ENCODE data around the gene GALNT10. TPM values are rescaled to one million over a fixed set of nuclear protein-coding genes. Genes with fewer than 3 reads are reported as not detected.

The GALNT10 gene
- total and polyA plus RNA-seq, 2 experiments from 2014 or later, result 3.2 to 12.9 TPM

GRCh38 chr5:154193701-154194121, 3.2 kb downstream of the GALNT10 start:
- no peak for ATAC-seq
- DNase-seq (ENCODE audit: low spot score), result no peak
- peaks cover 23% of the 10 kb centered on the region for H3K79me2 ChIP-seq (replicated peaks; ENCODE audit: insufficient read depth)
- H3K4me2 ChIP-seq, result peak overlapping the region; percentile 14
- no peaks in the 10 kb centered on the region for H3K36me3 ChIP-seq (ENCODE audit: insufficient read depth)
- no peak overlapping the region for H3K4me3 Mint-ChIP-seq
- peaks cover 74% of the 10 kb centered on the region for H3K4me1 Mint-ChIP-seq
- peaks cover 63% of the 10 kb centered on the region for H3K4me1 ChIP-seq (ENCODE audit: insufficient read depth)
- no peaks in the 10 kb centered on the region for H3K9me2 ChIP-seq (ENCODE audit: insufficient read depth)
- H3K27me3 Mint-ChIP-seq (ENCODE audit: insufficient read depth, low read depth, poor library complexity), result peaks cover 16% of the 10 kb centered on the region
- H2AFZ ChIP-seq, result no peak overlapping the region
- H3K4me3 ChIP-seq, result peak overlapping the region; percentile 11; the same call in 1 of the 2 replicates
- no peaks in the 10 kb centered on the region for H3K9me3 Mint-ChIP-seq
- no peaks in the 10 kb centered on the region; the same call in 1 of the 3 replicates for H3K36me3 Mint-ChIP-seq (ENCODE audit: low read depth)
- TF ChIP-seq ZNF114 (CRISPR knock-in tag; IDR thresholded peaks at IDR 0.05), result no peak
- TF ChIP-seq EZH2phosphoT487 (IDR thresholded peaks at IDR 0.05; ENCODE audit: unreplicated experiment), result no peak
- no peak for TF ChIP-seq POLR2AphosphoS5 (IDR thresholded peaks at IDR 0.05; ENCODE audit: low read depth)
- no peak for TF ChIP-seq ZNF462 (CRISPR knock-in tag; IDR thresholded peaks at IDR 0.05)
- no peak for TF ChIP-seq CREB1 (CRISPR knock-in tag; IDR thresholded peaks at IDR 0.05; ENCODE audit: low read depth)
- no peak for TF ChIP-seq NANOG (IDR thresholded peaks at IDR 0.05; ENCODE audit: borderline replicate concordance)
- TF ChIP-seq STAT1 (IDR thresholded peaks at IDR 0.05; ENCODE audit: unreplicated experiment), result no peak
- no peak for TF ChIP-seq EZH2 (IDR thresholded peaks at IDR 0.05; ENCODE audit: low read depth, unreplicated experiment)
- TF ChIP-seq ZNF331 (CRISPR knock-in tag; IDR thresholded peaks at IDR 0.05; ENCODE audit: low read depth), result no peak
- no peak for TF ChIP-seq JUNB (IDR thresholded peaks at IDR 0.05; ENCODE audit: unreplicated experiment)
- no peak for TF ChIP-seq REST (IDR thresholded peaks at IDR 0.05; ENCODE audit: unreplicated experiment)
- TF ChIP-seq ETS1 (IDR thresholded peaks at IDR 0.05), result no peak
- no peak for TF ChIP-seq CTCF (conservative IDR thresholded peaks at IDR 0.05; ENCODE audit: low read depth in 2 of 2)
- peaks cover 34% of the 10 kb centered on the region for H3K27me3 ChIP-seq (ENCODE audit: insufficient read depth)
- H3F3A ChIP-seq (replicated peaks; ENCODE audit: low read depth), result peaks cover 11% of the 10 kb centered on the region; the same call in 1 of the 2 replicates
- H3K27ac ChIP-seq (ENCODE audit: low read depth), result no peak overlapping the region
- no peak overlapping the region for H3K27ac Mint-ChIP-seq
- peaks cover 3% of the 10 kb centered on the region; the same call in 1 of the 2 replicates for H4K20me1 ChIP-seq (replicated peaks; ENCODE audit: insufficient read depth)

All from GM23338 (cell line).